Heart left ventricle (tissue), 16 donors: ENCODE measurements around the gene MAN2B2. TPM values are rescaled to one million over a fixed set of nuclear protein-coding genes. Genes with fewer than 3 reads are reported as not detected.

Experiments used
- ATAC-seq, 4 donors: fragments of 200-7000 bp; cut with Tn5 transposase; one replicate each; pipeline ENCODE4 v1.9.1; 2020 to 2022; ENCODE audit warnings: moderate library complexity in 4 of 4, mild to moderate bottlenecking in 3 of 4, moderate number of reproducible peaks in 1 of 4
- DNase-seq, 5 donors: peaks; one replicate each; pipeline ENCODE4 v3.0.0-alpha.2; 2020
- H3K27ac ChIP-seq, 12 donors: fragments of 200-600 bp; sonication (generic) in 4 of 12; one replicate each; pipeline versions ENCODE4 v1.5.0 to v1.8.0; 2016 to 2022; ENCODE audit warnings: mild to moderate bottlenecking in 2 of 12
- H3K27me3 ChIP-seq, 9 donors: fragments of 200-600 bp; sonication (generic) in 2 of 9; one replicate each; pipeline versions ENCODE4 v1.5.1 to v1.8.0; 2016 to 2022; ENCODE audit warnings: mild to moderate bottlenecking in 3 of 9
- H3K36me3 ChIP-seq, 9 donors: fragments of 200-600 bp; sonication (generic) in 2 of 9; one replicate each; pipeline versions ENCODE4 v1.5.0 to v1.8.0; 2018 to 2022; ENCODE audit warnings: mild to moderate bottlenecking in 2 of 9
- H3K4me1 ChIP-seq, 12 donors: fragments of 200-600 bp; sonication (generic) in 4 of 12; one replicate each; pipeline versions ENCODE4 v1.5.0 to v1.8.0; 2016 to 2022; ENCODE audit warnings: mild to moderate bottlenecking in 3 of 12
- H3K4me3 ChIP-seq, 12 donors: fragments of 200-600 bp; sonication (generic) in 4 of 12; one replicate each; pipeline versions ENCODE4 v1.5.0 to v1.8.0; 2017 to 2022; ENCODE audit warnings: mild to moderate bottlenecking in 9 of 12, moderate library complexity in 4 of 12
- H3K9me3 ChIP-seq, 12 donors: fragments of 200-600 bp; sonication (generic) in 4 of 12; one replicate each; pipeline versions ENCODE4 v1.5.0 to v1.8.0; 2016 to 2022; ENCODE audit warnings: mild to moderate bottlenecking in 1 of 12
- POLR2A ChIP-seq, 2 donors: fragments of 450-650 bp; IDR thresholded peaks; one replicate each; pipeline ENCODE4 v1.6.1; 2017; ENCODE audit warnings: antibody characterized with exemption in 2 of 2, mild to moderate bottlenecking in 2 of 2, moderate library complexity in 2 of 2
- WGBS, 4 donors: extraction: QIAGEN DNeasy Blood & Tissue Kit in 2 of 4; methylation state at CpG; one replicate each; pipeline versions ENCODE4 v1.1.5 to v1.1.7; 2013 to 2018; 5-methylcytosine and 5-hydroxymethylcytosine counted together
- intact Hi-C, 10 donors: fragments of 100-400 bp; cut with DNase I; formaldehyde crosslinking; loops; one replicate each; pipeline versions ENCODE4 v1.11.1 to v1.14.2; 2022
- polyA plus RNA-seq, 2 donors: library from polyadenylated mRNA; stranded (reverse); fragments of 200-250 nt; gene quantifications; one replicate each; pipeline ENCODE4 v1.2.3, GENCODE V29; 2013
- total RNA-seq, 9 donors: library from RNA; depleted of rRNA in 2 of 9; stranded (reverse); fragments of >200 nt in 2 of 9; fragmentation: NEBNext Ultra II Directional in 3 of 9; extraction: Animal tissue kit (Norgen Biotek cat#: 25700) in 3 of 9; gene quantifications; one replicate each; pipeline versions ENCODE4 v1.1.0 to v1.2.4, GENCODE V29; 2016 to 2023
- TF ChIP-seq, protein P1 (sequence below), 12 donors: fragments of 200-600 bp; sonication (generic) in 4 of 12; IDR thresholded peaks; one replicate each; pipeline versions ENCODE4 v1.5.0 to v1.8.0; 2018 to 2022; ENCODE audit warnings: antibody characterized with exemption in 12 of 12, mild to moderate bottlenecking in 5 of 12
- donor health status: ischemic (EF 13 %, LVEDD 7.1; RV severe dilation, severe dysfunction).
- donor health status: healthy with polysubstance abuse.
- donor health status: DM: no; HTN: yes; CAD: no.
- donor health status: DM: no; HTN: no; CAD: no.
- donor health status: ischemic (EF 25% LVEDD 6.9; RV normal size, moderate dysfunction).
- donor health status: ischemic (EF 25% LVEDD 5.7; RV mildly dilated, moderate dysfunction).
- donor health status: healthy.
- donor health status: DM: yes; HTN: yes; CAD: no.
- donor health status: ischemic (EF 35%, LVEDD 5.7; RV mildly dilated, moderate dysfunction).
- donor health status: nonischemic (EF 11% LVEDD 7.7; RV severe dilation, severe dysfunction).
- donor health status: DM: yes; HTN: yes; CAD: no.
- donor health status: PGD.
- donor health status: ischemic (EF 29% LVEDD 5.4; RV normal size, mild dysfunction).
- donor health status: nonischemic (EF 23%, LVEDD 6.1; RV moderate dilation, normal function).

The MAN2B2 gene
- total and polyA plus RNA-seq, 11 donors: 4.4 to 33.6 (median 19.8) TPM

DNA sequence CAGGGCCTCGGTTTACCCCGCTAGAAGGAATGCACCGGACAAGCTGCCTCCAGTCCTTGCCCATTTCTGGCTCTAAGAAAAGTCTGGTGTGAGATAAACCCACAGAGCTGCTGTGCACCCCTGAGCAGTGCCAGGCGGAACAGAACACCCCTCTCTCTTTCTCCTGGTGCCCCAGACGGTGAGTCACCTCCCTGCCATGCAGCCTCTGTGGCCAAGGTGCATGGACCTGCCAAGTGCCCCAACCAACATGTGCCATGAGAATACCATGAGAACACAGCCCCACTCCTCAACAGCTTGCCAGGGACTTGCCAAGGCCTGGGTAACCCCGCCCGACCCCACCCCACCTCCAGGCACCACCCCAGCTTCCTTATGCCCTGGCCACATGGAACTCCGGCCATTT, 47.7 kb upstream of the MAN2B2 start:
- Histone ChIP-seq H3K4me3 (no peak overlapping the region), H3K9me3 (no peaks in the 10 kb centered on the region), H3K36me3 (no peaks in the 10 kb centered on the region), H3K27ac (no peak overlapping the region), H3K4me1 (no peaks in the 10 kb centered on the region), H3K27me3 (no peaks in the 10 kb centered on the region)
- intact Hi-C loops: no loop called here
- TF ChIP-seq POLR2A (IDR thresholded peaks at IDR 0.05): no peak
- TF ChIP-seq, protein P1, sequence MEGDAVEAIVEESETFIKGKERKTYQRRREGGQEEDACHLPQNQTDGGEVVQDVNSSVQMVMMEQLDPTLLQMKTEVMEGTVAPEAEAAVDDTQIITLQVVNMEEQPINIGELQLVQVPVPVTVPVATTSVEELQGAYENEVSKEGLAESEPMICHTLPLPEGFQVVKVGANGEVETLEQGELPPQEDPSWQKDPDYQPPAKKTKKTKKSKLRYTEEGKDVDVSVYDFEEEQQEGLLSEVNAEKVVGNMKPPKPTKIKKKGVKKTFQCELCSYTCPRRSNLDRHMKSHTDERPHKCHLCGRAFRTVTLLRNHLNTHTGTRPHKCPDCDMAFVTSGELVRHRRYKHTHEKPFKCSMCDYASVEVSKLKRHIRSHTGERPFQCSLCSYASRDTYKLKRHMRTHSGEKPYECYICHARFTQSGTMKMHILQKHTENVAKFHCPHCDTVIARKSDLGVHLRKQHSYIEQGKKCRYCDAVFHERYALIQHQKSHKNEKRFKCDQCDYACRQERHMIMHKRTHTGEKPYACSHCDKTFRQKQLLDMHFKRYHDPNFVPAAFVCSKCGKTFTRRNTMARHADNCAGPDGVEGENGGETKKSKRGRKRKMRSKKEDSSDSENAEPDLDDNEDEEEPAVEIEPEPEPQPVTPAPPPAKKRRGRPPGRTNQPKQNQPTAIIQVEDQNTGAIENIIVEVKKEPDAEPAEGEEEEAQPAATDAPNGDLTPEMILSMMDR (IDR thresholded peaks at IDR 0.05): no peak
- 83 to 93% (median 90%) methylated on average over 5 to 8 of the region's 8 CpGs for WGBS, 4 donors
- DNase-seq (no peak), ATAC-seq (no peak)

DNA sequence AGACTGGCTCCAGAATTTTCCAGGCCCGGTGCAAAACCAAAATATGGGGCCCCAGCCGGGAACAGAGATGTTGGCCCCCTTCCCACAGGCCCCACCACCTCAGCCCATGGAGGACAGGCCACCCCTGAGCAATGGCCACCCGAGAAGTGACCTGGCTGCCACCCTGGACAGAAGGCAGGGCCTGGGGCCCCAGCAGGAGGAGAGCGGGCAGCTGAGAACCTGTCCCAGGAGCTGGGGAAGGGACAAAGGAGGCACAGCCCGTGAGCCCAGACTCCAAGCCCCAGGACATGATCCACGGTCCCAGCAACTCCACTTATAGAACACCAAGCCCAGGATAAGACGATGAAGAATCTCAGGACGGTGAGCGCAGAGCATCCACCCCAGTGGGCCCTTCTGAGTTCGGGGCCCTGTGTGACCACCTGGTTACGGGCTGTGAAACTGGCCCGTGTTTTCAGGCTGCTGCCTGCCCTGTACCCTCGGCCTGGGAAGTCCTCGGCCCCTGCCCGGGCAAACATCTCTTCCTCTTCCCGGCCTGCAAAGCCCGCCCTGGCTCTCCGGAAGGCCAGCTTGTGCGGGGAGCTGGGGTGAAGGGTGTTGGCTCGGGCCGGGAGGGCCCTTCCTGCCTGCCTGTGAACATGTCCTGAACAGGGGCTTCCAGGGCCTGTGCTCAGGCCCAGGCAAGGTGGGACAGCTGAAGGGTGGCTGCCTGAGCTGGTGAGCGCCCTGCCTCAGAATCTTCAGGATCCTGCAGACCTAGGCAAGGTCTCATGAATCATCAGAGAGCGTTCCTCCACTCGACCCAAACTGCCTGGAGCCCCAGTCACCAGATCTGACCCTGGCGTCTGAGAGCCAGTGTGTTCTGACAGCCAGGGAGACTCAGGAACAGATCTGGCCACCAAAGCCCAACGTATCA, 47.0 kb upstream of the MAN2B2 start:
- no peaks in the 10 kb centered on the region for H3K4me1 ChIP-seq
- no peak overlapping the region for H3K27ac ChIP-seq
- no peak overlapping the region for H3K4me3 ChIP-seq
- ATAC-seq (no peak), DNase-seq (no peak)
- no peaks in the 10 kb centered on the region for H3K9me3 ChIP-seq
- TF ChIP-seq, protein P1 (IDR thresholded peaks at IDR 0.05): no peak
- TF ChIP-seq POLR2A (IDR thresholded peaks at IDR 0.05): no peak
- H3K36me3 ChIP-seq: no peaks in the 10 kb centered on the region
- intact Hi-C loops: no loop called here
- 63 to 76% (median 71%) methylated on average over 13 to 26 of the region's 26 CpGs for WGBS, 4 donors
- no peaks in the 10 kb centered on the region for H3K27me3 ChIP-seq

DNA sequence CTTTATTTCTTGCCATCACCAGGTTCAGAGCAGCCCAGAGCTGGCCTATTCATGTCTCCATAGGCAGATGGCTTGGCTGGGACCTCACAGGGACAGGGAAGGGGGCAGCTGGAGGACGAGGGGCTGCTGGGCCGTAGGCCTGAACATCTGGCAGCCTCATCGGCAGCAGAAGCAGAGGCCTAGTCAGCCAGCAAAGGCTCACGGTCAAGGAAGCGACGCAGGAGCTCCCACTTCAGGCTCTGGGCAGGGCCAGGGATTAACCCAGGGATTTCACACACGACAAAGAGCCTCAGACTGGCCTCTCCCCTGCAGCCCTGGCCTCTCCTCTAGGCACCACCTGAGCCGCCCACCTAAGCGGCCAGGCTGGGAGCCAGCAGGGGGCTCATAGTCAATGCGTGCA, 46.0 kb upstream of the MAN2B2 start:
- no peaks in the 10 kb centered on the region for H3K9me3 ChIP-seq
- ATAC-seq (no peak), DNase-seq (no peak)
- no peak overlapping the region for H3K27ac ChIP-seq
- WGBS, 4 donors: 43 to 64% (median 45%) methylated on average over 8 to 10 of the region's 10 CpGs
- H3K36me3 ChIP-seq: no peaks in the 10 kb centered on the region
- intact Hi-C loops: no loop called here
- no peaks in the 10 kb centered on the region for H3K27me3 ChIP-seq
- TF ChIP-seq, protein P1 (IDR thresholded peaks at IDR 0.05): no peak
- no peak for TF ChIP-seq POLR2A (IDR thresholded peaks at IDR 0.05)
- no peak overlapping the region for H3K4me3 ChIP-seq
- H3K4me1 ChIP-seq: no peaks in the 10 kb centered on the region

DNA sequence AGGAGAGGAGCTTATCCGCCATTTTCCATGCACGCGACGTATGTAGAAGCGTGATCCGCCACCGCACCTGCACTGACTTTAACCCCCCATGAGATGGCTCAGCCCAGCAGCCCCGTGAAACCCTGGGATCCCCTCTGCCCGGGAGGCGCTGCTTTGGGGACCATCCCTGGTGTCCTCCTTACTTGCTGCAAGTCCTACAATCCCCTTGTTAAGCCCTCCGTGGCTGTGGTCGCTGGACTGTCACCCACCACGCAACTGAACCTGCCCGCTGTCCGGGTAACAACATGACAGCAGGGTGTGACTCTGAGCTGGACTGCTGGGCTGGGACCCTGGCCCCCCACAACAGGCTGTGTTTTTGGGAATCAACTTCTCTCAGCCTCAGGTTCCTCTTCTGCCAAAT, 44.7 kb upstream of the MAN2B2 start:
- no peaks in the 10 kb centered on the region for H3K36me3 ChIP-seq
- no peaks in the 10 kb centered on the region for H3K4me1 ChIP-seq
- no peaks in the 10 kb centered on the region for H3K27me3 ChIP-seq
- no peak overlapping the region for H3K27ac ChIP-seq
- 87 to 93% (median 91%) methylated on average over 15 of the region's 15 CpGs for WGBS, 4 donors
- no peak for ATAC-seq
- TF ChIP-seq POLR2A (IDR thresholded peaks at IDR 0.05): no peak
- TF ChIP-seq, protein P1 (IDR thresholded peaks at IDR 0.05): no peak
- no peaks in the 10 kb centered on the region for H3K9me3 ChIP-seq
- DNase-seq: no peak
- intact Hi-C loops: no loop called here
- H3K4me3 ChIP-seq: no peak overlapping the region
